ENCODE results near the gene CYP4X1.
"Not testable (repeated sequence)": the region's sequence is repeated elsewhere in the genome, so short reads cannot be mapped to it uniquely, and the experiment has no call there.

The CYP4X1 gene

DNA sequence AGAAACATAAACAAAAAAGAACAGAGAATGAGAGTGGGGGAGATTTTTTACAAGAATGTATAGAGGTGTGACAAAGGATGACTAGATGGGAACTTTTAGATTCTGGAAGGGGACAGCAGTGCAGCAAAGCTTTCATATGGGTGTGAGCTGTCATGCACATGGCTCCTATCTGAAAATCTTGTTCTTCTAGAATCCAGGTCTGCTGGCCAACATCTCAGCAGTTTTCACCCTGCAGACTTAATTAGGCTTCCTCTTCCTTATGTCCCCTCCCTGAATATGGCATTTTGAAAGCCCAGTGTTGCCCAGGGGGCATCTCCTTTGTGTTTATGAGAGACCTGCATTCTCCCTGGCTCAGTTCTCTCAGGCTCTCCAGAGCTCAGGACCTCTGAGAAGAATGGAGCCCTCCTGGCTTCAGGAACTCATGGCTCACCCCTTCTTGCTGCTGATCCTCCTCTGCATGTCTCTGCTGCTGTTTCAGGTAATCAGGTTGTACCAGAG, 43.7 kb downstream of the CYP4X1 start, which contains the start of gene CYP4Z1:
TSS of gene CYP4Z1 (plus strand) at position 135 of the 498 bp plus-strand sequence. CDS start at position 395, 260 bp downstream.
- no peaks in the 10 kb centered on the region for H4K20me1 ChIP-seq (ENCODE audit: insufficient read depth, low read length)
- H3K9ac ChIP-seq (ENCODE audit: low read length): no peak within 1 kb of the TSS
- H3K4me3 ChIP-seq (ENCODE audit: low read depth, low read length, poor library complexity, severe bottlenecking): no peak within 1 kb of the TSS
- H3F3A ChIP-seq (ENCODE audit: insufficient read depth, low read length): no peaks in the 10 kb centered on the region
- no peaks in the 10 kb centered on the region for H3K27me3 ChIP-seq (ENCODE audit: insufficient read depth, low read length)
- H3K4me1 ChIP-seq (ENCODE audit: insufficient read depth, low read length, severe bottlenecking): no peaks in the 10 kb centered on the region
- no peak within 1 kb of the TSS for H2AFZ ChIP-seq (ENCODE audit: low read length)
- H3K36me3 ChIP-seq (ENCODE audit: insufficient read depth, low read length): no peaks in the 10 kb centered on the region
- no peak within 1 kb of the TSS for H3K27ac ChIP-seq (ENCODE audit: low read depth, low read length, poor library complexity, severe bottlenecking)
- no peaks in the 10 kb centered on the region for H3K79me2 ChIP-seq (ENCODE audit: insufficient read depth, low read length)
- H3K9me2 ChIP-seq (ENCODE audit: low read depth, low read length): no peaks in the 10 kb centered on the region
- no peaks in the 10 kb centered on the region for H3K9me3 ChIP-seq (ENCODE audit: low read length)
- TF ChIP-seq EZH2 (IDR thresholded peaks at IDR 0.05; ENCODE audit: borderline replicate concordance, low read length): no peak
- H3K4me2 ChIP-seq (ENCODE audit: low read length): no peak within 1 kb of the TSS

DNA sequence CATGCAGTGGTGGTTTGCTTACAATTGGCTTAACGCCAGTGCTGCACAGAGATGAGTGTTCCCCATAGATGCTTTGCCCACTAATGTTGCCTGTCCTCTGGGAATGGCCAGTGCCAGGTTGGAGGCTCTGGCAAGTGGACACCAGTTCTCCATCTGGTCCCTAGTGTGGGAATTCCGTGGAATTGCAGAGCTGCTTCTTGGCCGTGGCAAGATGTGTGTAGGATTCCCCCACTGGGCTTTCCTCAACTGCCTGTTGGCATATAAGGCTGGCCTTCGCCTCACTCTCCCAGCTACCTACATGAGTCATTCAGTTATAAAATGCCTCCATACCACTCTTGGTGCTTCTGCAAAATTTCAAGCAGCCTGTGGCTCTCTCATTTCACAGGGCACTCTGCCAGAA, 45.6 kb downstream of the CYP4X1 start:
- H3K36me3 ChIP-seq (ENCODE audit: insufficient read depth, low read length); H3K27ac ChIP-seq (ENCODE audit: low read depth, low read length, poor library complexity, severe bottlenecking); H3K4me1 ChIP-seq (ENCODE audit: insufficient read depth, low read length, severe bottlenecking); H3K4me3 ChIP-seq (ENCODE audit: low read depth, low read length, poor library complexity, severe bottlenecking); H3K9me2 ChIP-seq (ENCODE audit: low read depth, low read length); H3K9ac ChIP-seq (ENCODE audit: low read length); H3F3A ChIP-seq (ENCODE audit: insufficient read depth, low read length); H3K9me3 ChIP-seq (ENCODE audit: low read length); H3K4me2 ChIP-seq (ENCODE audit: low read length); H2AFZ ChIP-seq (ENCODE audit: low read length); H3K27me3 ChIP-seq (ENCODE audit: insufficient read depth, low read length); H3K79me2 ChIP-seq (ENCODE audit: insufficient read depth, low read length); H4K20me1 ChIP-seq (ENCODE audit: insufficient read depth, low read length): not testable (repeated sequence)

DNA sequence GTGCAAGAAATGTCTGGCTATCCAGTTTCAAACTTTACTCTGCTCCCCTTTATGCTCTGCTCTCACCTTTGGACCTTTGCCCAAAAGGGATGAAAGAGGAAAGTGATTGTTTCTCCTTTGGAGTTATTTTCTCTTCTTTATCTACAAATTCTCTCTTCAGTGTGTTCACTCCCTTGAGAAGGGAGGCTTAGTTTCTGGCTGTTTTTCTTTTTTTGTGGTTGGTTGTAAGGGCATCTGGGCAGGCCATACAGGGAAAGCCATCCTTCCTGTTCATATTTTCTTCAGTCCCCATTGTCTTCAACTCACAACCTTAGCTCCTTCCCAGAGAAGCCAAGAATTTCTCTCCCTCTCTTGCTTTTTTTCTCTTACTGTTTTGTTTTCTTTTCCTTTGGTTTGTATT, 46.0 kb downstream of the CYP4X1 start:
- H3F3A ChIP-seq (ENCODE audit: insufficient read depth, low read length); H2AFZ ChIP-seq (ENCODE audit: low read length); H3K9ac ChIP-seq (ENCODE audit: low read length); H3K9me2 ChIP-seq (ENCODE audit: low read depth, low read length); H3K4me1 ChIP-seq (ENCODE audit: insufficient read depth, low read length, severe bottlenecking); H3K4me2 ChIP-seq (ENCODE audit: low read length); H3K4me3 ChIP-seq (ENCODE audit: low read depth, low read length, poor library complexity, severe bottlenecking); H3K27me3 ChIP-seq (ENCODE audit: insufficient read depth, low read length); H3K27ac ChIP-seq (ENCODE audit: low read depth, low read length, poor library complexity, severe bottlenecking); H3K9me3 ChIP-seq (ENCODE audit: low read length); H3K36me3 ChIP-seq (ENCODE audit: insufficient read depth, low read length); H3K79me2 ChIP-seq (ENCODE audit: insufficient read depth, low read length); H4K20me1 ChIP-seq (ENCODE audit: insufficient read depth, low read length): not testable (repeated sequence)

DNA sequence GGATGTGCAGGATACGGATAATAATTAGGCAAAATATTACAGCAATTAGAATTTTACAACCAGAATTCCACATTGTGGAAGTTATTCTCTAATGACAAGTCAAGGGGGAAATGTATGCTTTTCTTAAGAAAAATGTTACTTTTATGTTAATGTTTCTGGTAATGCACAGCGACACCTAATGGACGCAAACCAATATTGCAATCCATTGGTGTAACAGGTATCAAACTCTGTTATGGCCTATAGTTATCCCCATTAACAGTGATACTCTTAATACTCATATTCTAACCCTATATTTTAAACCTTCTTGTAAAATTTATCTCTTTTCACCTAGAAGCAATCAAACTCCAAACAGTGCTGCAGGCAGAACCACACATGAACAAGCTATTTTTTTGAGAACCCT, 65.9 kb downstream of the CYP4X1 start:
- not testable (repeated sequence) for H3K27ac ChIP-seq (ENCODE audit: low read depth, low read length, poor library complexity, severe bottlenecking); H3K79me2 ChIP-seq (ENCODE audit: insufficient read depth, low read length); H3K4me3 ChIP-seq (ENCODE audit: low read depth, low read length, poor library complexity, severe bottlenecking); H3K9me2 ChIP-seq (ENCODE audit: low read depth, low read length); H3K36me3 ChIP-seq (ENCODE audit: insufficient read depth, low read length); H3K27me3 ChIP-seq (ENCODE audit: insufficient read depth, low read length); H3F3A ChIP-seq (ENCODE audit: insufficient read depth, low read length); H3K9ac ChIP-seq (ENCODE audit: low read length); H4K20me1 ChIP-seq (ENCODE audit: insufficient read depth, low read length); H3K4me2 ChIP-seq (ENCODE audit: low read length); H2AFZ ChIP-seq (ENCODE audit: low read length); H3K9me3 ChIP-seq (ENCODE audit: low read length); H3K4me1 ChIP-seq (ENCODE audit: insufficient read depth, low read length, severe bottlenecking)
- TF ChIP-seq, protein P1, sequence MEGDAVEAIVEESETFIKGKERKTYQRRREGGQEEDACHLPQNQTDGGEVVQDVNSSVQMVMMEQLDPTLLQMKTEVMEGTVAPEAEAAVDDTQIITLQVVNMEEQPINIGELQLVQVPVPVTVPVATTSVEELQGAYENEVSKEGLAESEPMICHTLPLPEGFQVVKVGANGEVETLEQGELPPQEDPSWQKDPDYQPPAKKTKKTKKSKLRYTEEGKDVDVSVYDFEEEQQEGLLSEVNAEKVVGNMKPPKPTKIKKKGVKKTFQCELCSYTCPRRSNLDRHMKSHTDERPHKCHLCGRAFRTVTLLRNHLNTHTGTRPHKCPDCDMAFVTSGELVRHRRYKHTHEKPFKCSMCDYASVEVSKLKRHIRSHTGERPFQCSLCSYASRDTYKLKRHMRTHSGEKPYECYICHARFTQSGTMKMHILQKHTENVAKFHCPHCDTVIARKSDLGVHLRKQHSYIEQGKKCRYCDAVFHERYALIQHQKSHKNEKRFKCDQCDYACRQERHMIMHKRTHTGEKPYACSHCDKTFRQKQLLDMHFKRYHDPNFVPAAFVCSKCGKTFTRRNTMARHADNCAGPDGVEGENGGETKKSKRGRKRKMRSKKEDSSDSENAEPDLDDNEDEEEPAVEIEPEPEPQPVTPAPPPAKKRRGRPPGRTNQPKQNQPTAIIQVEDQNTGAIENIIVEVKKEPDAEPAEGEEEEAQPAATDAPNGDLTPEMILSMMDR (IDR thresholded peaks at IDR 0.05; ENCODE audit: low read length): peak; percentile 34; the same call in 1 of the 2 replicates

DNA sequence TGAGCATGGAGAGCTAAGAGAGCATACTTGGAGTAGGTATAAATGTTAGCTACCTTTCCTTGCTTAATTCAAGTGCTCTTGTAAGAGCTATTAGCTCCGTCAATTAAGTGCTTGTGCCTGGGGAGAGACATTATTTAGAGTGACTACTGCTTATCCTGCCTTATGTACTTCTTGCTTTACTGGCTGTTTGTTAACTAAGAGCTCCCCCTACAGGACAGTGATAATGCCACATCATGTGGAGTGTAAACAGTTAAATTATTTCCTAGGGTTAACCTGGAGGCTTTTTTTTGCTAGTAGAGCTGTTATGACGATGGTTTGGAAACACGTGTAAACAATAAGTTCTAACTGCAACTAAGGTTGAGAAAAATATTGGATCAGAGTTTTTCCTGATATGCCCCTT, 68.0 kb downstream of the CYP4X1 start:
- H3K9ac ChIP-seq (ENCODE audit: low read length): not testable (repeated sequence)

More for the DNA sequence above, 68.0 kb downstream of the CYP4X1 start:
- not testable (repeated sequence) for H3K36me3 ChIP-seq (ENCODE audit: insufficient read depth, low read length); H3F3A ChIP-seq (ENCODE audit: insufficient read depth, low read length); H3K9me3 ChIP-seq (ENCODE audit: low read length); H4K20me1 ChIP-seq (ENCODE audit: insufficient read depth, low read length); H2AFZ ChIP-seq (ENCODE audit: low read length); H3K79me2 ChIP-seq (ENCODE audit: insufficient read depth, low read length); H3K4me3 ChIP-seq (ENCODE audit: low read depth, low read length, poor library complexity, severe bottlenecking); H3K27me3 ChIP-seq (ENCODE audit: insufficient read depth, low read length); H3K4me2 ChIP-seq (ENCODE audit: low read length); H3K4me1 ChIP-seq (ENCODE audit: insufficient read depth, low read length, severe bottlenecking); H3K9me2 ChIP-seq (ENCODE audit: low read depth, low read length); H3K27ac ChIP-seq (ENCODE audit: low read depth, low read length, poor library complexity, severe bottlenecking)
- TF ChIP-seq, protein P1 (IDR thresholded peaks at IDR 0.05; ENCODE audit: low read length): peak; percentile 46
